Muscle layer of duodenum (tissue), 2 donors: ENCODE measurements around the gene CCDC187.

ENCODE experiments used
- H3K27ac ChIP-seq: one replicate; pipeline ENCODE4 v1.7.0; 2013; ENCODE audit warnings: mild to moderate bottlenecking, low read length
- H3K27me3 ChIP-seq: one replicate; pipeline ENCODE4 v1.7.0; 2013; ENCODE audit warnings: low read depth, mild to moderate bottlenecking, control low read depth, low read length
- H3K36me3 ChIP-seq, 2 donors: one replicate each; pipeline ENCODE4 v1.7.0; 2013; ENCODE audit warnings: low read length in 2 of 2, control low read depth in 1 of 2, mild to moderate bottlenecking in 1 of 2; ENCODE audit not compliant: insufficient read depth in 2 of 2, control insufficient read depth in 1 of 2
- H3K4me1 ChIP-seq, 2 donors: one replicate each; pipeline ENCODE4 v1.7.0; 2013; ENCODE audit warnings: low read length in 2 of 2, mild to moderate bottlenecking in 2 of 2, control low read depth in 1 of 2, moderate library complexity in 1 of 2; ENCODE audit not compliant: insufficient read depth in 2 of 2, control insufficient read depth in 1 of 2
- H3K4me3 ChIP-seq, 2 donors: one replicate each; pipeline ENCODE4 v1.7.0; 2013; ENCODE audit warnings: low read length in 2 of 2, low read depth in 1 of 2, mild to moderate bottlenecking in 1 of 2
- H3K9me3 ChIP-seq, 2 donors: one replicate each; pipeline ENCODE4 v1.7.0; 2013; ENCODE audit warnings: low read length in 2 of 2, control low read depth in 1 of 2, mild to moderate bottlenecking in 1 of 2; ENCODE audit not compliant: control insufficient read depth in 1 of 2
- donor health status: healthy.

Gene CCDC187

GRCh38 chr9:136258786-136259516 is 44.9 kb downstream of the CCDC187 start:
- H3K4me3 ChIP-seq = no peak overlapping the region

GRCh38 chr9:136258299-136258625 is 45.6 kb downstream of the CCDC187 start:
- Histone ChIP-seq H3K36me3 (no peaks in the 10 kb centered on the region), H3K27me3 (no peaks in the 10 kb centered on the region), H3K27ac (no peak overlapping the region), H3K4me3 (no peak overlapping the region), H3K9me3 (no peaks in the 10 kb centered on the region), H3K4me1 (no peaks in the 10 kb centered on the region)

More at GRCh38 chr9:136258786-136259516, 44.9 kb downstream of the CCDC187 start:
- no peaks in the 10 kb centered on the region for H3K27me3 ChIP-seq
- H3K9me3 ChIP-seq = no peaks in the 10 kb centered on the region
- H3K36me3 ChIP-seq = no peaks in the 10 kb centered on the region
- H3K4me1 ChIP-seq = no peaks in the 10 kb centered on the region
- H3K27ac ChIP-seq = no peak overlapping the region

GRCh38 chr9:136257381-136258298 is 46.3 kb downstream of the CCDC187 start:
- H3K4me3 ChIP-seq = no peak overlapping the region
- H3K27ac ChIP-seq = no peak overlapping the region
- no peaks in the 10 kb centered on the region for H3K36me3 ChIP-seq
- H3K4me1 ChIP-seq = no peaks in the 10 kb centered on the region
- no peaks in the 10 kb centered on the region for H3K9me3 ChIP-seq
- no peaks in the 10 kb centered on the region for H3K27me3 ChIP-seq

DNA sequence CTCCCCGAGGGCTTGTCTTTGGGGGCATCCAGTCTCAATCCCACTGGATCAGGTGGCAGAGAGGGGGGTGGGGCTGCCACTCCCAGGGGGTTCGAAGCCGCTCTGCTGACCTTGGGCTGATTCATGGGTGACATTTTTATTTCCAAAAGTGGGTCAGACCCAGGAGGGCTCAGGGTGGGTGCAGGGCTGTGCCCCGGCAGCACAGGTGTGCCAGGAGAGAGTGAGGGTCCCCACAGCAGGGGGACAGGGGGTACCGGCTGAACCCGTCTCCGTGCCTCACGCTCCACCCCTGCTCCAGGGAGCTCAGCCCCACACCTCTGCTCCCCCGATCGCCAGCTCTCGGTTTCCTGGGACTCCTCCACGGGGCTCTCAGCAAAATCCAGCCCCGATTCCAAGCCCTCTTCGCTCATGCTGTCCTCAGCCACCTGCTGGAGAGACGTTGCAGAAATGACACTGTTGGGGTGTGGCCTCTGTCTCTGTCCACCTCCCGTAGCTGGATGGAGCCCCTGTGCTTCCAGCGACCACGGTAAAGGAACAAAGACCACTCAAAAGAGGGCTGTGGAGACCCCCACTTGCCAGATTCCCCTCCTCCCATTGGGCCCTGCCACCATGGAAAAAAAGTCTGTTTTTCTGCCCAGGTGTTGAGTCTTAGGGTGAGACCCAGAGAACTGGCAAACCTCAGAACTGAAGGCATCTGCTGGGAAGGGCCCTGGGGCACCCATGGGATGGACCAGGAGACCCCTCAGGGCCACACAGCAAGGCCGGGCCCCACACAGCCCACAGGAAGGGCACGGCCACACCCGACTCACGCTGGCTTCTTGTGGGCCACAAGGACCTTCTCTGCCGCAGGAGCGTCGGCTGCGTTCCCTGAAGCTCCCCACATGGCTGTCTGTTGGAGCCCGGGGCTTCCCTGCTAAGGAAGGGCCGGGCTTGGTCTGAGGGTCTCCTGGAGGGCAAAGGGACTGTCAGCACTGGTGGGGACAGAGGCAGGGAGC is 47.7 kb downstream of the CCDC187 start:
- Histone ChIP-seq H3K27ac (no peak overlapping the region), H3K4me1 (no peaks in the 10 kb centered on the region), H3K36me3 (no peaks in the 10 kb centered on the region), H3K27me3 (no peaks in the 10 kb centered on the region), H3K4me3 (no peak overlapping the region), H3K9me3 (no peaks in the 10 kb centered on the region)

DNA sequence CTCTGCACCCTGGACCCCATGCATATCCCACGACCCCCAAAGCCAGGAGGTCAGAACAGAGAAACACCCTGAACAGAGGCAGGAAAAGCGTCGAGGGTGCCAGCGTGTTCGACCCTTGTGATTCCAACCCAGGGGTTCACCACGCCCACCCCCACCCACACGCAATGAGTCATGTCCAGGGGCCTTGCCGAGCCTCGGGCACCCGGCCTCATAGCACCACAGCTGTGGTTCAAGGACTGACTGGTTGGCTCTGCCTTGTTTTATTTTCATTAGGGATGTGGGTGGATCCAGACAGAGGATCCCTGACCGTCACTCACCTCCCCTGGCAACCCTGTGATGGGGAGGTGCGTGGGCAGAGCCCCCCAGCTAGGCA is 48.7 kb downstream of the CCDC187 start:
- Histone ChIP-seq H3K9me3 (no peaks in the 10 kb centered on the region), H3K4me1 (no peaks in the 10 kb centered on the region), H3K27ac (no peak overlapping the region), H3K27me3 (no peaks in the 10 kb centered on the region), H3K4me3 (no peak overlapping the region), H3K36me3 (no peaks in the 10 kb centered on the region)

DNA sequence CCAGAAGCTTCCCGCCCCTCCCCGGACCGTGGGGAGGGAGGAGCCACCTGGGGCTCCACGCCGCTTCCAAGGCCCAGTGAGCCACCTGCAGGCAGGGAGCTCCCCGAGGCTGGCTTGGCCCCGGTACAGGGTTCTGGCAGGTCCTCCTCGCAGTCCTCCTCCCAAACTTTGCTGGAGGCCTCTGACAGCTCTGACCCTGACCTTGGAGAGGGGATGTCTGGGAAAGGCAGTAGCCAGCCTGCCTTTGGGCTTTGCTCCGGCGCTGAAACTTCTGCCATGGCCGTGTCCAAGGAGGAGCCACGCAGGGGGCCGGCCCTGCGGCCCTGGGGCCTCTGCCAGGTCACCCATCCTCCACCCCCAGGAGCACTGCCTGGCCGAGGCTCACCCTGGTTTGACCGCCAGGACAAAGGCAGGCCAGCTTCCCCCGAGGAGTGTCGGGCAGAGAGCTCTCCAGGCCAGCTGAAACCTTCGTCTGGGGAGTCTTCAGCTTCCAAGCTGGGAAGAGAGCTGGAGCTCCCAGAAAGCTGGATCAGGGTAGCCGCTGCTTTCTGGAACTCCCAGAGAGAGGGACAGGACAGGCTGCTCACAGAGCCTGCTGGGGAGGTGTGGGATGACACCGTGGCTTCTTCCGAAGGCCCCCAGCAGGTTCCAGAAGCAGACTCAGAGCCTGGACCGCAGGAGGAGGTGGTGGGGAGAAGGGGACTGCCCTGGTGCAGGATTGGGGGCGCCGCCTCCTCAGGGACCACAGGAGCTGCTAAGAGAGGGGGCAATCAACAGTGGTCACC is 49.3 kb downstream of the CCDC187 start:
- H3K4me3 ChIP-seq = no peak overlapping the region
- no peak overlapping the region for H3K27ac ChIP-seq
- H3K4me1 ChIP-seq = no peaks in the 10 kb centered on the region
- H3K9me3 ChIP-seq = no peaks in the 10 kb centered on the region
- no peaks in the 10 kb centered on the region for H3K36me3 ChIP-seq
- H3K27me3 ChIP-seq = no peaks in the 10 kb centered on the region

DNA sequence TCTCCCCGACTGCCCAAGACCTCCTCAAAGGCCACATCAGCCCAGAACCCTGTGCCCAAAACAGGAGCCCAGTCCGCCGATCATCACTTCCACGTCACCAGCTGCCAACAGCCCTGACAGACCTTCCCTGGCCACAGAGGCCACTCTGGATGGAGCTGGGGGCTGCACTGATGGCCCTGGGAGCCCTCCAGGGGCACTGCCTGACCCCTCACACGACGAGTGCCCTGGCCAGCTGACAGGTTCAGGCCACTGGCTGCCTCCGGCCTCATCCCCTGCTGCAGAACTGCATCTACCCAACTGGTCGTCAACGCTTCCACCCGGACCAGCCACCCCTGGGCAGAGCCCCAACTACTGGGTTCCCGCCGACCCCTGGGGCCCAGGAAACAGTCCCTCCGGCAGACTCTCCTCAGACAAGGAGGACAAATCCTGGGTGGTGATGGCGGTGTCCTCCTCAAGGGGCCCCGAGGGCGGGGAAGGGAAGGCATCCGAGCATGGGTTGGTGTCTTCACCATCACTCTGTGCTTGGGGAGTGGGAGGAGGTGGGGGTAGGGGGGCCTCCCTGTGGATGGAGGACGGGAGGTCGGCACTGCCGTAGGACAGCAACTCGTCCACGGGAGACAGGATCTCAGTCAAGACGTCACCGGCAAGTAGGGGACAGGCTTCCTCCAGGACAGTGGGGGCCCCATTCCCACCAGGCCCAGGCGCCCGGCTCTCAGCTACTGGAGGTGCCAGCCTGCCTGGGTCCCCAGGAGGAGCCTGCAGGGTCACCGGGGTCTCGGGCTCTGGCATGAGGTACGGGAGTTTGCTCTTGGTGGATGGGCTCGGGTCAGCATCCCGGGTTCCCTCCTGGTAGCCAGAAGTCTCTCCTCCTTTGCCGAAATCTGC is 50.4 kb downstream of the CCDC187 start:
- H3K27ac ChIP-seq = no peak overlapping the region
- H3K36me3 ChIP-seq = no peaks in the 10 kb centered on the region
- H3K4me1 ChIP-seq = no peaks in the 10 kb centered on the region
- H3K9me3 ChIP-seq = no peaks in the 10 kb centered on the region
- no peaks in the 10 kb centered on the region for H3K27me3 ChIP-seq
- H3K4me3 ChIP-seq = no peak overlapping the region

- Histone ChIP-seq H3K27ac (no peak overlapping the region), H3K9me3 (no peaks in the 10 kb centered on the region), H3K4me1 (no peaks in the 10 kb centered on the region), H3K27me3 (no peaks in the 10 kb centered on the region), H3K36me3 (no peaks in the 10 kb centered on the region), H3K4me3 (no peak overlapping the region)
These were observed 51.0 kb downstream of the CCDC187 start for GRCh38 chr9:136252846-136253245.

- no peak overlapping the region for H3K4me3 ChIP-seq
- no peak overlapping the region for H3K27ac ChIP-seq
- no peaks in the 10 kb centered on the region for H3K27me3 ChIP-seq
- no peaks in the 10 kb centered on the region for H3K36me3 ChIP-seq
- H3K4me1 ChIP-seq = no peaks in the 10 kb centered on the region
- H3K9me3 ChIP-seq = no peaks in the 10 kb centered on the region
These were observed 51.6 kb downstream of the CCDC187 start for GRCh38 chr9:136252281-136252680.
